HG03135 (cell line): Measurements from ENCODE around the gene MEDAG.

ENCODE experiments used
- ATAC-seq: cut with Tn5 transposase; IDR thresholded peaks from one replicate; pipeline ENCODE4 v1.9.1; 2021; ENCODE audit warnings: mild to moderate bottlenecking, moderate library complexity; ENCODE audit not compliant: unreplicated experiment

MEDAG gene

GRCh38 chr13:30872685-30873461 is 33.2 kb upstream of the MEDAG start:
- no peak for ATAC-seq

DNA sequence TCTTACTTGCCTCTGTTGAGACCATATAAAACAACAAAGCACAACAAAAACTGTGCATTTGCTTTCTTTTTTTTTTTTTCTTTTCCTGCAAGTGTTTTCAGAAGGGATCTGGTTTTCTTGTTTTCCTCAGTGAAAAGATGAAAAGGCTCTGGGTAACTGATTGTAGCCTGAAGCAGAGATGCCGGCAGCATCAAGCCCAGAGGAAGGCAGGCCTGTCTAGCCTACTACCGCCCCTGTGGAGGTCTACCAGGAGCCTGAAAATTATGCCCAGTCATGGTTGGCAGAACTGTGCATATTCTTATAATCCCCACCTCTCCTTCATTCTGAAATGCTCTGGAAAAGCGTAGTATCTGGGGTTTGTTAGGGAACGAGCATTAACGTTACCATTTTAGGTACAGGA is 32.6 kb upstream of the MEDAG start:
- ATAC-seq = no peak

DNA sequence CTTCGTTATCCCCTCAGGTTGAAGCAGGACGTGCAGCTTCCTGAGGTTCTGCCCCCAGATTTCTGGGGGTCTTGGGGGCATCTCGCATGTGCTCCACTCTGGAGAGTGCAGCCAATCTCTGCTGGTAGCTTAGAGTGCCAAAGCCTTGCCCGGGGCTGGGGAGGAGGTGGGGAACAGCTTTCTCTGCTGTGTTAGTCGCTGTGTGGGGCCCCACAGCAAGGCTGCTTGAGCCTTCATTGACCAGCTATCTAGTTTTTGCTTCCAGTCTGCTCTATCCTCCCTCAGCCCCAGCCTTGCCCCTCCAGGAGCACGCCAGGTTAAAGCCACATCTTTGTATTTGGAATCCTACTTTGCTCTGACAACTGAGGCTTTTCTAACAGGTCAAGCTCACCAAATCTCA is 32.0 kb upstream of the MEDAG start:
- no peak for ATAC-seq

DNA sequence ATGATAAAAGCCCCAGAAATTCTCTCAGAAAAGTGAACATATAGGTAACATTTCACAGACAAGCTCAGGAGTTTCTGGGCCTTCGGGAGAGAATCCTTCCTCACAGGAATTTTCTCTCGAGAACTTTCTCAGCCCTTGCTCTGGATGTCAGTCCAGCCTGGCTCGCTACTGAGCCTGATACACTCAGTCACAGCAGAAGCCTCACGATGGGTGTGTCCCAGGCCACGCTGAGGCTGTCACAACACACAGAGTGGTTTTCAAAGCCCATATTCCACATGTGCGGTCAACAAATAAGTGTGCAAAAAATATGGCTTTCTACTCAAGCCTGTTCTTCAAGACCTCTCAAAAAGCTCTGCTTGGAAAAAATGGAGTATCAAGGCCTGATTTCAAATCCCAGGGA is 31.5 kb upstream of the MEDAG start:
- no peak for ATAC-seq

DNA sequence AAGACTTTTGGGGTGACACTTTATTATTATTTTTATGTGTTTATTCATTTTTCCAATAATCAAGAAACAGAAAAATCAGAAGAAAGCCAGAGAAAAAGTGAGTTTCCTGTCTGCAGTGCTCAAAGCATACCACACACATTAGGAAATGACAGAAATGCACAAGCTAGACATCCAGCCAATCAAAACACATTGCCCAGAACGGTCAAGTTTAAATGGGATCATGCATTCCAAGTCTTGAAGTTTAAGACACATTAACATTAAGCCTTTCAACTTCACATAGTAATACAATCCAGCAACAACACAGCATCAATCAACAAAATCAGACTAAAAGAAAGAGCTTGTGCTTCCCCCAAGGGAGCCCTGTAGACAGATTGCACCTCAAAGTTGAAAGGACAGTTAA is 28.7 kb upstream of the MEDAG start:
- ATAC-seq = no peak

GRCh38 chr13:30880151-30880855 is 25.8 kb upstream of the MEDAG start:
- no peak for ATAC-seq

- no peak for ATAC-seq
Observed at GRCh38 chr13:30880856-30881155, 25.3 kb upstream of the MEDAG start.

GRCh38 chr13:30881191-30881651 is 24.9 kb upstream of the MEDAG start:
- ATAC-seq = no peak

DNA sequence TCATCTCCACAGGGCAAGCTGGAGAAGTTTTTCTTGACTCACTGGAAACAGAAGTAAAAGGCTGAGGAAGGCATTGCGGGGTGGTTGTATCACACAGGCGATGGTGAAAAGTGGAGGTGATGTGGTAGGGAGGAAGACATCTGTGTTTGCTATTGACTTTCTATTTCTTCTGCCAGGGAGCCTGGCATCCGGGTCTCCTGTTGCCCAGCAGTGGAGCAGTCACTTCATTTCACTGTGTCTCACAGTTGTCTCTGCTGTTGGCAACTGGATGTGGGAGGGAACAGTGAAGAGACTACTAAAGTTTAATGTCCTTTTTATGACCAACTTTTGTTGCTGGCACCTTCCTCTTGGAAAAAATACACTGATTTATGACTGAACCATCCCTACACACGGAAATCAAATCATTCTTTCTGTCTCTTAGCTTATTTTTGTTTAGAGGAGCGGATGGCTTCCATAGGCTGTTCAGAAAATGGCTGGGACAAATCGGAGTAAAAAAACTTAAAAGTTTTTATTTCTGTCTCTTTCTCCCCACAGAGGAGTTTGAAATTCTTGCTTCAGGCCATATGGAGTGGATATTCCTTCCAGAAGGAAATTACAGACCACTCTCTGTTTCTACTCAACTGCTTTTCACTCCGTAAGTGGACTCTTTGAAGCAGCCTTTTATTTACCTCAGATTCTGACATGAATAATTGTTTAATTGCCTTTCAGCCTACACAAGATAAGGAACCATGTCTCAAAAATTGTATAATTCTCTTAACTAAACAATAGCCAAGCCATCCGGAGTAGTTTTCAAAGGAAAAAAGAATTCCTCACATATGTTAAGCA is 23.8 kb upstream of the MEDAG start:
- no peak for ATAC-seq

GRCh38 chr13:30882996-30883766 is 22.9 kb upstream of the MEDAG start:
- ATAC-seq = no peak

GRCh38 chr13:30884543-30884942 is 21.5 kb upstream of the MEDAG start:
- no peak for ATAC-seq

- no peak for ATAC-seq
Observed at GRCh38 chr13:30889196-30889690, 16.8 kb upstream of the MEDAG start.

GRCh38 chr13:30892966-30893365 is 13.1 kb upstream of the MEDAG start:
- no peak for ATAC-seq

DNA sequence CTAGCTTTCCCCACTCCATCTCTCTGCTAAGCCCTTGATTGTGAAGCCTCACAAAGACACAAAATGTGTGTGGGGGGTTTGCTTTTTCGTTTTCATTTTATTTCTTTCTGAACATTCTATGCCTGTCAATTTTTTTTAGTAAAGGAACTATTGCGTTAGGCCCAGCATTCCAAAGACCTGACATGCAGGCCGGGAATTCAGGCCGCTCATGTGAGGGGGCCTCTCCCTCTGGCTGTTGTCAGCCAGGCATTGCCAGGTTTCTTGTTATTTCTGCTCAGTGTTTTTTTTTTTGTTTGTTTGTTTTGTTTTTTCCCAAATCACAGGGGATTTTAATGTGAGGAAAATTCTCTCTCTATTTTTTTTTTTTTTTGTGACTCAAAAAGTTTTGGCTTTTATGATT is 10.3 kb upstream of the MEDAG start:
- ATAC-seq = no peak

GRCh38 chr13:30898070-30898469 is 8.0 kb upstream of the MEDAG start:
- ATAC-seq = no peak

GRCh38 chr13:30898678-30899241 is 7.3 kb upstream of the MEDAG start:
- no peak for ATAC-seq

DNA sequence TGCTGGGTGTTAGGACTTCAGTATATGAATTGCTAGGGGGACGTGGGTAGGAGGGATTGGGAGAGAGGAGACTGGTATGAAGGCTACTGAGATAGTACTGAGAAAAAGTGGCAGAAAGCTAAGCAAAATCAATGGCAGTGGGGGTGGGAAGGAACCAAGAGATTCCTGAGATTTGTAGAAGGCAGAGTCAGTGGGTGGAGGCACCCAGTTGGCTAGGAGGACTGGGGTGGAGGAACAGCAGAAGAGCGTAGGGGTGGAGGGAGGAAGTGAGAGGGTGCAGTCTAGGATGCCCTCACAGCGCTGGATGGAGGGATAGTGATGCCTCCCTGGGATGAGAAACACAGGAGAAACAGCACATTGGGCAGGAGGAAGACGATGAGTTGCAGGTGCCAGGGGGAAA is 5.6 kb upstream of the MEDAG start:
- ATAC-seq = no peak

GRCh38 chr13:30900952-30901749 is 4.9 kb upstream of the MEDAG start:
- ATAC-seq = no peak

DNA sequence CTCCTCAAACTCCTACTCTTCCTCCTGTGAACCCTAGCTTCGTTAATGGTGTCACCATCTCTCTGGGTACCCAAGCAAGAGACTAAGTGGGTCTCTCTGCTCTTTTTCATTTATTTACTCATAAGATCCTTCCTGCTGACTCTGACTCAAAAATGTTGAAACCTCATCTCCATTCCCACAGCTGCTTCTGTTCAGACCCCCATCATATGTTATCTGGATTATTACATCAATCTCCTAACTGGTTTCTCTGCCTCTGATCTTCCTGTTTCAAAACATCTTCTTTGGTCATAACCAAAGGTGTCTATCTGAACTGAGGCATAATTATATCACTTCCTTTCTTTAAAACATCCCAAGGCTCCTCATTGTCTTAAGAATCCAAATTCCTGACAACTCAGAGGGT is 2.0 kb upstream of the MEDAG start:
- no peak for ATAC-seq
